Measurements from ENCODE around the gene RNF5.

GRCh38 chr6:32218167-32218566, 40.0 kb downstream of the RNF5 start:
- TF ChIP-seq POLR2A (IDR thresholded peaks at IDR 0.05; ENCODE audit: low read length), result no peak
- TF ChIP-seq GATA1 (IDR thresholded peaks at IDR 0.05; ENCODE audit: low read depth, low read length), result no peak

Data from erythroblast (primary cell).